HFFc6 (cell line): ENCODE data around the gene CYP27C1. TPM values are rescaled to one million over a fixed set of nuclear protein-coding genes. Genes with fewer than 3 reads are reported as not detected.
"Not testable (repeated sequence)": the region's sequence is repeated elsewhere in the genome, so short reads cannot be mapped to it uniquely, and the experiment has no call there.

ENCODE experiments used
- DNase-seq: peaks from one replicate; pipeline ENCODE4 v3.0.0-alpha.2; 2018
- H3K27ac Mint-ChIP-seq: 2 replicates; pipeline ENCODE4 v1.8.0; 2020; ENCODE audit warnings: mild to moderate bottlenecking, mixed read lengths
- H3K27me3 Mint-ChIP-seq: 2 replicates; pipeline ENCODE4 v1.8.0; 2021; ENCODE audit warnings: mild to moderate bottlenecking, moderate library complexity, mixed read lengths; ENCODE audit not compliant: insufficient read depth
- H3K36me3 Mint-ChIP-seq: 2 replicates; pipeline ENCODE4 v1.8.0; 2021; ENCODE audit warnings: low read depth, mixed read lengths
- H3K4me1 Mint-ChIP-seq: 2 replicates; pipeline ENCODE4 v1.8.0; 2020; ENCODE audit warnings: low read depth, mixed read lengths
- H3K4me3 Mint-ChIP-seq: 2 replicates; pipeline ENCODE4 v1.8.0; 2020; ENCODE audit warnings: mild to moderate bottlenecking, moderate library complexity, mixed read lengths
- H3K9me3 Mint-ChIP-seq: 2 replicates; pipeline ENCODE4 v1.8.0; 2020; ENCODE audit warnings: mild to moderate bottlenecking, mixed read lengths
- total RNA-seq, 6 experiments: library from RNA; stranded (reverse); fragmentation: NEBNext Ultra II Directional; extraction: Animal tissue kit (Norgen Biotek cat#: 25700); gene quantifications; 2 replicates in 1 of 6; 3 replicates in 5 of 6; pipeline ENCODE4 v1.2.3, GENCODE V29; 2021
- TF ChIP-seq, protein P1 (sequence below): fragments of 200-600 bp; sonication (generic); IDR thresholded peaks from 2 replicates; pipeline ENCODE4 v1.5.0; 2021; ENCODE audit warnings: antibody characterized with exemption, mild to moderate bottlenecking

CYP27C1 gene
- total RNA-seq, 6 experiments from 2014 or later, result 0.09 to 0.17 (median 0.13) TPM

DNA sequence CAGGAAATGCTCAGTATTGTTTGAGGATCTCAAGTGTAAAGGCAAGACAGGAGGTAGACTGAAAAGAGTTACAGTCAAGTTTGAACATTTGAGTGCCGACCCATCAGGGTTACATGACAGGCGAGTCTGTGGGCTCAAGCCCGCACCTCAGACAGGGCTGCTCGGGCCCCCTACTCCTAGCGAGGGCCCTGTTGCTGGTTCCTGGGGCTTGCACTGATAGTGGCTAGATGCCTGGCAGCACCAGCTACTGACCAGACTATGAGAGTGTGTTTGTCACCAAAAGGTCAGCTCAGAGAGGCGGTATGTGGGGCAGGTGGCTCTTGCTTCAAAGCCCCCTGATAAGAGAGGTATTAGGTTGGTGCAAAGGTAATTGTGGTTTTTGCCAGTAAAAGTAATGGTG lies 35.6 kb upstream of the CYP27C1 start:
- H3K9me3 Mint-ChIP-seq, result no peaks in the 10 kb centered on the region
- peaks cover 41% of the 10 kb centered on the region for H3K36me3 Mint-ChIP-seq
- TF ChIP-seq, protein P1, sequence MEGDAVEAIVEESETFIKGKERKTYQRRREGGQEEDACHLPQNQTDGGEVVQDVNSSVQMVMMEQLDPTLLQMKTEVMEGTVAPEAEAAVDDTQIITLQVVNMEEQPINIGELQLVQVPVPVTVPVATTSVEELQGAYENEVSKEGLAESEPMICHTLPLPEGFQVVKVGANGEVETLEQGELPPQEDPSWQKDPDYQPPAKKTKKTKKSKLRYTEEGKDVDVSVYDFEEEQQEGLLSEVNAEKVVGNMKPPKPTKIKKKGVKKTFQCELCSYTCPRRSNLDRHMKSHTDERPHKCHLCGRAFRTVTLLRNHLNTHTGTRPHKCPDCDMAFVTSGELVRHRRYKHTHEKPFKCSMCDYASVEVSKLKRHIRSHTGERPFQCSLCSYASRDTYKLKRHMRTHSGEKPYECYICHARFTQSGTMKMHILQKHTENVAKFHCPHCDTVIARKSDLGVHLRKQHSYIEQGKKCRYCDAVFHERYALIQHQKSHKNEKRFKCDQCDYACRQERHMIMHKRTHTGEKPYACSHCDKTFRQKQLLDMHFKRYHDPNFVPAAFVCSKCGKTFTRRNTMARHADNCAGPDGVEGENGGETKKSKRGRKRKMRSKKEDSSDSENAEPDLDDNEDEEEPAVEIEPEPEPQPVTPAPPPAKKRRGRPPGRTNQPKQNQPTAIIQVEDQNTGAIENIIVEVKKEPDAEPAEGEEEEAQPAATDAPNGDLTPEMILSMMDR, result no peak
- H3K4me1 Mint-ChIP-seq, result peaks cover 17% of the 10 kb centered on the region
- no peak overlapping the region for H3K4me3 Mint-ChIP-seq
- no peak overlapping the region for H3K27ac Mint-ChIP-seq
- peaks cover 2% of the 10 kb centered on the region; the same call in 1 of the 2 replicates for H3K27me3 Mint-ChIP-seq
- DNase-seq, result no peak

GRCh38 chr2:127255146-127255545 lies 35.0 kb upstream of the CYP27C1 start:
- Mint-ChIP-seq H3K27me3 (peaks cover 2% of the 10 kb centered on the region; the same call in 1 of the 2 replicates), H3K4me3 (no peak overlapping the region), H3K27ac (no peak overlapping the region), H3K9me3 (no peaks in the 10 kb centered on the region), H3K36me3 (peaks cover 40% of the 10 kb centered on the region), H3K4me1 (peaks cover 17% of the 10 kb centered on the region)
- TF ChIP-seq, protein P1, result no peak
- no peak for DNase-seq

- TF ChIP-seq, protein P1, result no peak
- no peak overlapping the region for H3K4me3 Mint-ChIP-seq
- DNase-seq, result peak; percentile 39
- H3K36me3 Mint-ChIP-seq, result peaks cover 34% of the 10 kb centered on the region
- H3K9me3 Mint-ChIP-seq, result no peaks in the 10 kb centered on the region
- H3K27ac Mint-ChIP-seq, result no peak overlapping the region
- peaks cover 2% of the 10 kb centered on the region; the same call in 1 of the 2 replicates for H3K27me3 Mint-ChIP-seq
- H3K4me1 Mint-ChIP-seq, result peaks cover 17% of the 10 kb centered on the region
These were observed 34.4 kb upstream of the CYP27C1 start for GRCh38 chr2:127254386-127254981.

GRCh38 chr2:127241184-127241583 lies 21.1 kb upstream of the CYP27C1 start:
- Mint-ChIP-seq H3K36me3 (peaks cover 16% of the 10 kb centered on the region), H3K9me3 (peaks cover 18% of the 10 kb centered on the region)
- not testable (repeated sequence) for H3K27me3 Mint-ChIP-seq, H3K4me3 Mint-ChIP-seq, H3K27ac Mint-ChIP-seq, H3K4me1 Mint-ChIP-seq, DNase-seq

DNA sequence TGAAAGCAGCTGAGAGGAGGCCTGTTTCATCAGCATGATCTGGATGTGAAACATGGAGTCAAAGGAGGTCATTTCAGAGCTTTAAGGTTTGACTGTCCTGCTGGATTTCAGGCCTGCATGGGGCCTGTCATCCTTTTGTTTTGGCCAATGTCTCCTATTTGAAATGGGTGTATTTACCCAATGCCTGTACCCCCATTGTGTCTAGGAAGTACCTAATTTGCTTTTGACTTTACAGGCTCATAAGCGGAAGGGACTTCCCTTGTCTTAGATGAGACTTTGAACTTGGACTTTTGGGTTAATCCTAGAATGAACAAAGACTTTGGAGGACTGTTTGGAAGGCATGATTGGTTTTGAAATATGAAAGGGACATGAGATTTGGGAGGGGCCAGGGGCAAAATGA lies 19.3 kb upstream of the CYP27C1 start:
- no peaks in the 10 kb centered on the region for H3K4me1 Mint-ChIP-seq
- H3K27me3 Mint-ChIP-seq, result peaks cover 11% of the 10 kb centered on the region
- H3K4me3 Mint-ChIP-seq, result no peak overlapping the region
- H3K9me3 Mint-ChIP-seq, result peaks cover 18% of the 10 kb centered on the region
- TF ChIP-seq, protein P1, result no peak
- no peak for DNase-seq
- peaks cover 16% of the 10 kb centered on the region for H3K36me3 Mint-ChIP-seq
- H3K27ac Mint-ChIP-seq, result no peak overlapping the region

GRCh38 chr2:127237768-127238167 lies 17.7 kb upstream of the CYP27C1 start:
- H3K4me1 Mint-ChIP-seq, H3K4me3 Mint-ChIP-seq: not testable (repeated sequence)

More at GRCh38 chr2:127237768-127238167, 17.7 kb upstream of the CYP27C1 start:
- Mint-ChIP-seq H3K36me3 (peaks cover 16% of the 10 kb centered on the region), H3K9me3 (peaks cover 18% of the 10 kb centered on the region)
- H3K27me3 Mint-ChIP-seq, H3K27ac Mint-ChIP-seq, DNase-seq: not testable (repeated sequence)
